Keratinocyte (primary cell): ENCODE results near the gene CLRN3.

Experiments used
- CTCF ChIP-seq, 3 experiments: IDR thresholded peaks in 1 of 3; conservative IDR thresholded peaks in 1 of 3; optimal IDR thresholded peaks in 1 of 3; 2 replicates in 2 of 3; 3 replicates in 1 of 3; pipeline versions ENCODE3 to v1.5.1; 2011; ENCODE audit warnings: low read length in 3 of 3, mild to moderate bottlenecking in 3 of 3, moderate library complexity in 2 of 3, control low read depth in 1 of 3, inconsistent platforms in 1 of 3; ENCODE audit not compliant: insufficient read depth in 2 of 3; ENCODE audit errors: extremely low read depth in 1 of 3
- EZH2 ChIP-seq: IDR thresholded peaks from one replicate; pipeline ENCODE4 v1.6.1; 2012; ENCODE audit warnings: inconsistent platforms, mild to moderate bottlenecking, low read length, moderate library complexity

- TF ChIP-seq CTCF (optimal IDR thresholded peaks at IDR 0.05 in 1 of 3, IDR thresholded peaks at IDR 0.05 in 1 of 3, conservative IDR thresholded peaks at IDR 0.05 in 1 of 3; ENCODE audit: extremely low read depth in 1 of 3, insufficient read depth in 2 of 3, low read length in 3 of 3) (no peak), EZH2 (no peak)
Measured at GRCh38 chr10:127922675-127923366, 30.1 kb upstream of the CLRN3 start.
